ENCODE results near the gene MRPL18. TPM values are rescaled to one million over a fixed set of nuclear protein-coding genes. Genes with fewer than 3 reads are reported as not detected.

MRPL18 gene
- total and polyA plus RNA-seq, 4 experiments from 2014 or later, result 43.9 to 105 (median 56.8) TPM

- H3K27me3 Mint-ChIP-seq, result no peaks in the 10 kb centered on the region
- H3K4me3 ChIP-seq (ENCODE audit: low read length in 2 of 2), result no peak overlapping the region
- peaks cover under 1% of the 10 kb centered on the region for H3K36me3 ChIP-seq (ENCODE audit: insufficient read depth, low read length)
- no peaks in the 10 kb centered on the region for H3K27me3 ChIP-seq (ENCODE audit: insufficient read depth, low read length)
- H3K9me3 Mint-ChIP-seq, result no peaks in the 10 kb centered on the region
- no peak overlapping the region for H3K4me3 Mint-ChIP-seq
- H3K4me1 Mint-ChIP-seq, result no peaks in the 10 kb centered on the region
- no peak overlapping the region for H3K27ac Mint-ChIP-seq
- H3K36me3 Mint-ChIP-seq, result peaks cover 6 to 7% of the 10 kb centered on the region in 2 donors
- no peak overlapping the region for H3K27ac ChIP-seq (ENCODE audit: low read depth, low read length)
- intact Hi-C loops (cut with micrococcal nuclease), result no loop called here
- no peaks in the 10 kb centered on the region for H3K9me3 ChIP-seq (ENCODE audit: control insufficient read depth in 1 of 2, low read length in 2 of 2)
- no peak for DNase-seq
- ChIA-PET POLR2A (ENCODE audit: partially characterized antibody) (no interaction called here), CTCF (ENCODE audit: partially characterized antibody) (no interaction called here)
- H3K4me1 ChIP-seq (ENCODE audit: insufficient read depth, low read length), result no peaks in the 10 kb centered on the region
Observed at GRCh38 chr6:159804504-159804903, 14.2 kb downstream of the MRPL18 start.

GRCh38 chr6:159805440-159806020, 15.3 kb downstream of the MRPL18 start:
- no peak for DNase-seq
- ChIA-PET POLR2A (ENCODE audit: partially characterized antibody) (interaction anchor here (1.2 kb wide), 1 partner anchor 15 kb away, joined by 4 read pairs; the partner anchor contains the start of gene MRPL18), CTCF (ENCODE audit: partially characterized antibody) (interaction anchor here (0.6 kb wide), 1 partner anchor 85 kb away, joined by 3 read pairs; no protein-coding TSS in a partner anchor)
- Mint-ChIP-seq H3K27me3 (no peaks in the 10 kb centered on the region), H3K4me3 (no peak overlapping the region), H3K4me1 (no peaks in the 10 kb centered on the region), H3K36me3 (peaks cover 2 to 3% of the 10 kb centered on the region in 2 donors), H3K27ac (no peak overlapping the region), H3K9me3 (no peaks in the 10 kb centered on the region)
- Histone ChIP-seq H3K4me1 (ENCODE audit: insufficient read depth, low read length) (no peaks in the 10 kb centered on the region), H3K4me3 (ENCODE audit: low read length in 2 of 2) (no peak overlapping the region), H3K36me3 (ENCODE audit: insufficient read depth, low read length) (no peaks in the 10 kb centered on the region), H3K9me3 (ENCODE audit: control insufficient read depth in 1 of 2, low read length in 2 of 2) (no peaks in the 10 kb centered on the region), H3K27me3 (ENCODE audit: insufficient read depth, low read length) (no peaks in the 10 kb centered on the region), H3K27ac (ENCODE audit: low read depth, low read length) (no peak overlapping the region)
- intact Hi-C loops (cut with micrococcal nuclease), result no loop called here

- H3K9me3 ChIP-seq (ENCODE audit: control insufficient read depth in 1 of 2, low read length in 2 of 2), result no peaks in the 10 kb centered on the region
- Mint-ChIP-seq H3K4me1 (no peaks in the 10 kb centered on the region), H3K36me3 (peaks cover 2 to 3% of the 10 kb centered on the region in 2 donors), H3K27ac (no peak overlapping the region), H3K9me3 (no peaks in the 10 kb centered on the region), H3K4me3 (no peak overlapping the region), H3K27me3 (no peaks in the 10 kb centered on the region)
- no peak overlapping the region for H3K4me3 ChIP-seq (ENCODE audit: low read length in 2 of 2)
- DNase-seq, result no peak
- intact Hi-C loops (cut with micrococcal nuclease), result no loop called here
- no peaks in the 10 kb centered on the region for H3K4me1 ChIP-seq (ENCODE audit: insufficient read depth, low read length)
- H3K36me3 ChIP-seq (ENCODE audit: insufficient read depth, low read length), result no peaks in the 10 kb centered on the region
- ChIA-PET CTCF (ENCODE audit: partially characterized antibody) (no interaction called here), POLR2A (ENCODE audit: partially characterized antibody) (interaction anchor here (1.2 kb wide), 1 partner anchor 15 kb away, joined by 4 read pairs; the partner anchor contains the start of gene MRPL18)
- H3K27me3 ChIP-seq (ENCODE audit: insufficient read depth, low read length), result no peaks in the 10 kb centered on the region
- H3K27ac ChIP-seq (ENCODE audit: low read depth, low read length), result no peak overlapping the region
Observed at GRCh38 chr6:159806021-159806458, 15.8 kb downstream of the MRPL18 start.

DNA sequence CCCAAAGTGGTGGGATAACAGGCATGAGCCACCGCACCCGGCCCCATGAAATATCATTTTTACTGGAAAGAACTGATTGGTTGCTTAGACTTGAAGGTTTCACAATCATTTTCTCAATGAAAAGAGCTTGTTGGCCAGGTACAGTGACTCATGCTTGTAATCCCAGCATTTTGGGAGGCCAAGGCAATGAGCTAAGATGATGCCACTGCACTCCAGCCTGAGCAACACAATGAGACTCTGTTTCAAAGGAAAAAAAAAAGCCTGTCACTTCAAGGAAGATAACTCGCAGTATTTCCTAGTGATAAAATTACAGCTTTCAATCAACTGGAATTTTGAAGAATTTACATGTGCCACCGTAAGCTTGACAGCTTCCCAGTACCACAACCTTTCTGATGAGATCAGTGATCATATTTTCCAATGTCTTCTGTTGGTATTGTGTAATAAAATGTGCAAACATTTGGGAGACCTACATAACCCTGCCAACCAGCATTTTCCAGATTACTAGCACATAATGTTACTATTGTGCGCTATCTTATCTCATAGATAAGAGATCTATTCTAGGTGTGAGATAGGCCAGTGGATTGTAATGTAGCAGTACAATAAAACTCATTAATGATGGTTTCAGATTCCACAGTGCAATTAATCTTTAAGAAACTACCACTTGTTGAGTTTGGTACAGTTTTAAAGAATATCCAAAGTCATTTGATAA, 17.0 kb downstream of the MRPL18 start:
- CTCF ChIA-PET (ENCODE audit: partially characterized antibody), result no interaction called here
- H3K27ac Mint-ChIP-seq, result no peak overlapping the region
- H3K9me3 ChIP-seq (ENCODE audit: control insufficient read depth in 1 of 2, low read length in 2 of 2), result no peaks in the 10 kb centered on the region
- no peaks in the 10 kb centered on the region for H3K4me1 ChIP-seq (ENCODE audit: insufficient read depth, low read length)
- no peak overlapping the region for H3K4me3 Mint-ChIP-seq
- no peak for DNase-seq
- no peaks in the 10 kb centered on the region for H3K36me3 ChIP-seq (ENCODE audit: insufficient read depth, low read length)
- H3K27ac ChIP-seq (ENCODE audit: low read depth, low read length), result no peak overlapping the region
- POLR2A ChIA-PET (ENCODE audit: partially characterized antibody), result interaction anchor here (1.2 kb wide), 1 partner anchor 17 kb away, joined by 3 read pairs; no protein-coding TSS in a partner anchor
- H3K36me3 Mint-ChIP-seq, result peaks cover 2 to 3% of the 10 kb centered on the region in 2 donors
- no peak overlapping the region for H3K4me3 ChIP-seq (ENCODE audit: low read length in 2 of 2)
- no peaks in the 10 kb centered on the region for H3K27me3 ChIP-seq (ENCODE audit: insufficient read depth, low read length)
- H3K9me3 Mint-ChIP-seq, result no peaks in the 10 kb centered on the region
- H3K4me1 Mint-ChIP-seq, result no peaks in the 10 kb centered on the region
- intact Hi-C loops (cut with micrococcal nuclease), result no loop called here
- H3K27me3 Mint-ChIP-seq, result no peaks in the 10 kb centered on the region

DNA sequence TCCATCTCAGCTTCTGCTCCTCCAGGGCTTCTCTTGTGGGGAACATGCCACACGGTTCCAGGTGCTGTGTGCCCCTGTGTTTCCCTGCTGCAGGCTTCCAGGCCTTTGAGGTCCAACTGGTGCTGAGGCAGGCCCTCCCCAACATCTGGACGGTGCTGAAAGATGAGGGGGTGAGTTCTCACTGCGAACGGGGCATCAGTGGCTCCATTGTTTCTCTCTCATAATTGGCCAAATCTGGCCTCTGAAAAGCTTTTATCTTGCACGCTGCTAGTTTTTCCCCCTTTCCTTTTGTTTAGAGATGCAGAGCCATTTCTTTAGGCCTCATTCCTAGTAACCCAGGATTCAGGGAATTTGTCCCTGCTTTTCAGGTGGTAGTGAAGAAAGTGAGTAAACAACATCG, 18.4 kb downstream of the MRPL18 start:
- Histone ChIP-seq H3K36me3 (ENCODE audit: insufficient read depth, low read length) (no peaks in the 10 kb centered on the region), H3K27me3 (ENCODE audit: insufficient read depth, low read length) (no peaks in the 10 kb centered on the region), H3K27ac (ENCODE audit: low read depth, low read length) (no peak overlapping the region), H3K4me1 (ENCODE audit: insufficient read depth, low read length) (no peaks in the 10 kb centered on the region), H3K9me3 (ENCODE audit: control insufficient read depth in 1 of 2, low read length in 2 of 2) (no peaks in the 10 kb centered on the region), H3K4me3 (ENCODE audit: low read length in 2 of 2) (no peak overlapping the region)
- CTCF ChIA-PET (ENCODE audit: partially characterized antibody), result no interaction called here
- Mint-ChIP-seq H3K4me3 (no peak overlapping the region), H3K27ac (no peak overlapping the region), H3K4me1 (no peaks in the 10 kb centered on the region), H3K27me3 (no peaks in the 10 kb centered on the region), H3K36me3 (peaks cover 0 to 3% of the 10 kb centered on the region in 2 donors), H3K9me3 (no peaks in the 10 kb centered on the region)
- intact Hi-C loops (cut with micrococcal nuclease), result no loop called here
- DNase-seq, result no peak
- POLR2A ChIA-PET (ENCODE audit: partially characterized antibody), result interaction anchor here (0.6 kb wide), 1 partner anchor 637 kb away, joined by 3 read pairs; no protein-coding TSS in a partner anchor

DNA sequence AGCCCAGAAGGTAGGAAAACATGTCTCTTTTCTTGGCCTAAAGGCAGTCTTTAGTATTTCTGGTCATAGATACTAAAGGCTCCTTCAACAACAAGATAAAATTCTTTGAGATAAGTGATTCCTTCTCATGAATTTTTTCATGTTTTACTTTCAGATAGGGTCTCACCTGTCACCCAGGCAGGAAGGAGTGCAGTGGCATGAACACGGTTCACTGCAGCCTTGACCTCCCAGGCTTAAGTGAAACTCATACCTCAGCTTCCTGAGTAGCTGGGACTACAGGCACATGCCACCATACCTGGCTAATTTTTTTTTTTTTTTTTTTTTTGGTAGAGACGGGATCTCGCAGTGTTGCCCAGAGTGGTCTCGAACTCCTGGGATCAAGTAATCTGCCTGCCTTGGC, 18.9 kb downstream of the MRPL18 start:
- Histone ChIP-seq H3K4me3 (ENCODE audit: low read length in 2 of 2) (no peak overlapping the region), H3K27ac (ENCODE audit: low read depth, low read length) (no peak overlapping the region), H3K9me3 (ENCODE audit: control insufficient read depth in 1 of 2, low read length in 2 of 2) (no peaks in the 10 kb centered on the region), H3K27me3 (ENCODE audit: insufficient read depth, low read length) (no peaks in the 10 kb centered on the region), H3K4me1 (ENCODE audit: insufficient read depth, low read length) (no peaks in the 10 kb centered on the region), H3K36me3 (ENCODE audit: insufficient read depth, low read length) (no peaks in the 10 kb centered on the region)
- Mint-ChIP-seq H3K36me3 (peaks cover 0 to 3% of the 10 kb centered on the region in 2 donors), H3K4me3 (no peak overlapping the region), H3K4me1 (no peaks in the 10 kb centered on the region), H3K27ac (peak overlapping the region in 1 of 7 donors; percentile 36), H3K27me3 (no peaks in the 10 kb centered on the region), H3K9me3 (no peaks in the 10 kb centered on the region)
- intact Hi-C loops (cut with micrococcal nuclease), result no loop called here
- POLR2A ChIA-PET (ENCODE audit: partially characterized antibody), result interaction anchor here (0.6 kb wide), 1 partner anchor 637 kb away, joined by 3 read pairs; no protein-coding TSS in a partner anchor
- DNase-seq, result no peak
- CTCF ChIA-PET (ENCODE audit: partially characterized antibody), result no interaction called here

DNA sequence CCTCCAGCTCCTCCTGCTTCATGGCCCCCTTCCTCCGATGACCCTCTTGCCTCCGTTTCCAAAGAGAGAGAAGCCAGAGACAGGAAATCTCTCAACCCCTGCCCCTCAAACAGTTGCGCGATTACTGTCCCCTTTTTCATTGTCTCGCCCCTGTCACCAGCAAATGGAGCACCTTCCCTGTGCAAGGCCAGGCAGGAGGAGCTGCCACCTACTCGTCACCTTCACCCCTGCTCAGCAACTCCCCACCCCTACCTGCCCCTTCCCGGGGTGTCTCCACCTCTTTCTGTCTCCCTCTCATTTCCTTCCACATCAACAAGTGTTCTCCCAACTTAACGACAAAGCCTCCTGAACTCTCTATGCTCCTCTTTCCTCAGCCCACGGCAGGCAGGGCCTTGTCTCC, 23.5 kb downstream of the MRPL18 start:
- POLR2A ChIA-PET (ENCODE audit: partially characterized antibody), result no interaction called here
- Histone ChIP-seq H3K27ac (ENCODE audit: low read depth, low read length) (no peak overlapping the region), H3K9me3 (ENCODE audit: control insufficient read depth in 1 of 2, low read length in 2 of 2) (no peaks in the 10 kb centered on the region), H3K4me3 (ENCODE audit: low read length in 2 of 2) (no peak overlapping the region), H3K4me1 (ENCODE audit: insufficient read depth, low read length) (no peaks in the 10 kb centered on the region), H3K27me3 (ENCODE audit: insufficient read depth, low read length) (no peaks in the 10 kb centered on the region), H3K36me3 (ENCODE audit: insufficient read depth, low read length) (no peaks in the 10 kb centered on the region)
- no peaks in the 10 kb centered on the region for H3K27me3 Mint-ChIP-seq
- H3K9me3 Mint-ChIP-seq, result no peaks in the 10 kb centered on the region
- H3K4me1 Mint-ChIP-seq, result no peaks in the 10 kb centered on the region
- no peaks in the 10 kb centered on the region for H3K36me3 Mint-ChIP-seq
- CTCF ChIA-PET (ENCODE audit: partially characterized antibody), result no interaction called here
- intact Hi-C loops (cut with micrococcal nuclease), result no loop called here
- H3K4me3 Mint-ChIP-seq, result no peak overlapping the region
- H3K27ac Mint-ChIP-seq, result no peak overlapping the region
- DNase-seq, result no peak
